ENCODE data around the gene ZCCHC9. TPM values are rescaled to one million over a fixed set of nuclear protein-coding genes. Genes with fewer than 3 reads are reported as not detected.

Gene ZCCHC9
- total RNA-seq, 4 donors from 2014 or later: 23.1 to 28.5 (median 25.7) TPM

- no peak for TF ChIP-seq CTCF (IDR thresholded peaks at IDR 0.05; ENCODE audit: low read depth)
These were observed 59.3 kb downstream of the ZCCHC9 start for GRCh38 chr5:81360640-81361039.

- no peak for TF ChIP-seq CTCF (IDR thresholded peaks at IDR 0.05; ENCODE audit: low read depth)
These were observed 60.2 kb downstream of the ZCCHC9 start for GRCh38 chr5:81361600-81361999.

Other genes with a start within 250 kb of the ZCCHC9 start
- gene CKMT2, start 68.3 kb upstream of the ZCCHC9 start, total RNA-seq: 1 to 10 TPM; 1.5 to 2.8 (median 2.4) TPM
- not detected for gene ACOT12, start 92.5 kb downstream of the ZCCHC9 start, total RNA-seq